K562 (cell line): Measurements from ENCODE around the gene MAMDC4. TPM values are rescaled to one million over a fixed set of nuclear protein-coding genes. Genes with fewer than 3 reads are reported as not detected.
A peak's percentile ranks its signal among the peaks of the same experiment; 100 is the strongest.

Source experiments
- ATAC-seq: fragments of 200-7000 bp; cut with Tn5 transposase; 3 replicates; pipeline ENCODE4 v1.9.1; 2020; ENCODE audit warnings: moderate library complexity
- BruUV-seq: library from RNA; stranded (reverse); fragments of 400-500 nt; replicated peaks from 2 replicates; lab custom pipeline; 2021; lab: Mats Ljungman, UMichigan
- CTCF ChIA-PET: fragments of 300-600 bp; formaldehyde crosslinking; extraction: SDS; loops from one replicate; lab custom pipeline; 2021; ENCODE audit warnings: low intra/inter-chr PET ratio; lab: Yijun Ruan, JAX
- POLR2A ChIA-PET: fragments of 300-600, 350-650 bp; sonication (Branson Sonifier 250); formaldehyde crosslinking; extraction: SDS; loops from one replicate; lab custom pipeline; 2021; ENCODE audit warnings: antibody characterized with exemption, inconsistent platforms; lab: Yijun Ruan, JAX
- DNase-seq, 4 experiments: peaks; one replicate each; pipeline versions ENCODE4 v3.0.0 to v3.0.0-alpha.2; 2011 to 2018; ENCODE audit warnings: low spot score in 3 of 4, mixed read lengths in 3 of 4; ENCODE audit errors: extremely low read depth in 1 of 4
- FAIRE-seq: peaks from 2 replicates; lab custom pipeline; 2011; peaks lifted over from hg19 to GRCh38; lab: Jason Lieb, UNC
- H2AFZ ChIP-seq: 2 replicates; pipeline ENCODE4 v1.6.0; 2011; ENCODE audit warnings: low read depth, low read length, control low read depth, inconsistent platforms
- H3K27ac ChIP-seq: fragments of 200-600 bp; 3 replicates; pipeline ENCODE4 v1.8.0; 2011; ENCODE audit warnings: low read depth, mild to moderate bottlenecking, control low read depth, inconsistent platforms, low read length, moderate library complexity, mixed read lengths; ENCODE audit errors: extremely low read depth
- H3K27me3 ChIP-seq, 2 experiments: fragments of 300-600 bp in 1 of 2; 2 replicates in 1 of 2; 3 replicates in 1 of 2; pipeline versions ENCODE4 v1.6.0 to v1.8.0; 2011; ENCODE audit warnings: inconsistent platforms in 2 of 2, low read length in 2 of 2, mild to moderate bottlenecking in 1 of 2, mixed read lengths in 1 of 2, moderate library complexity in 1 of 2; ENCODE audit not compliant: control insufficient read depth in 2 of 2, insufficient read depth in 2 of 2
- H3K36me3 ChIP-seq: fragments of 300-600 bp; 3 replicates; pipeline ENCODE4 v1.8.0; 2011; ENCODE audit warnings: mild to moderate bottlenecking, low read length, inconsistent platforms; ENCODE audit not compliant: control insufficient read depth, insufficient read depth
- H3K4me1 ChIP-seq, 2 experiments: fragments of 200-600 bp in 1 of 2; replicated peaks in 1 of 2; 2 replicates in 1 of 2; 3 replicates in 1 of 2; pipeline versions ENCODE4 v1.5.1 to v1.8.0; 2011; ENCODE audit warnings: inconsistent platforms in 2 of 2, low read length in 2 of 2, mild to moderate bottlenecking in 1 of 2, mixed read lengths in 1 of 2, moderate library complexity in 1 of 2; ENCODE audit not compliant: control insufficient read depth in 2 of 2, insufficient read depth in 2 of 2
- H3K4me2 ChIP-seq: 2 replicates; pipeline ENCODE4 v1.6.1; 2011; ENCODE audit warnings: low read length, control low read depth, inconsistent platforms, mixed read lengths; ENCODE audit not compliant: insufficient read depth
- H3K4me3 ChIP-seq: fragments of 200-600 bp; sonication (generic), shearing (Covaris generic); 2 replicates; pipeline ENCODE4 v1.5.1; 2016; ENCODE audit warnings: control low read depth, inconsistent platforms
- H3K79me2 ChIP-seq: fragments of 200-600 bp; 3 replicates; pipeline ENCODE4 v1.8.0; 2011; ENCODE audit warnings: low read length, inconsistent platforms; ENCODE audit not compliant: control insufficient read depth, insufficient read depth
- H3K9ac ChIP-seq, 2 experiments: 2 replicates each; pipeline versions ENCODE4 v1.6.0 to v1.6.1; 2011; ENCODE audit warnings: low read depth in 2 of 2, low read length in 2 of 2, control low read depth in 1 of 2, inconsistent platforms in 1 of 2, mild to moderate bottlenecking in 1 of 2, mixed read lengths in 1 of 2; ENCODE audit not compliant: insufficient read depth in 1 of 2
- H3K9me1 ChIP-seq: one replicate; pipeline ENCODE4 v1.6.0; 2011; ENCODE audit warnings: inconsistent platforms, mild to moderate bottlenecking, low read length, moderate library complexity; ENCODE audit not compliant: control insufficient read depth, insufficient read depth
- H3K9me3 ChIP-seq: replicated peaks from 2 replicates; pipeline ENCODE4 v1.5.1; 2011; ENCODE audit warnings: low read depth, low read length, inconsistent platforms; ENCODE audit not compliant: control insufficient read depth, insufficient read depth
- H4K20me1 ChIP-seq: replicated peaks from 2 replicates; pipeline ENCODE4 v1.6.1; 2011; ENCODE audit warnings: low read length, inconsistent platforms, mixed read lengths; ENCODE audit not compliant: control insufficient read depth, insufficient read depth
- CHD2 ChIP-seq: IDR thresholded peaks from 2 replicates; pipeline ENCODE4 v1.6.1; 2011; ENCODE audit warnings: low read depth, low read length
- MGA ChIP-seq: fragments of 450-650 bp; IDR thresholded peaks from 2 replicates; pipeline ENCODE4 v1.6.1; 2016; ENCODE audit warnings: mild to moderate bottlenecking, moderate library complexity
- NRF1 ChIP-seq, 2 experiments: fragments of 450-650 bp; IDR thresholded peaks in 1 of 2; conservative IDR thresholded peaks in 1 of 2; 2 replicates each; pipeline ENCODE4 v1.6.1; 2014; ENCODE audit warnings: mild to moderate bottlenecking in 2 of 2
- ZNF212 ChIP-seq: fragments of 450-650 bp; formaldehyde crosslinking; IDR thresholded peaks from 2 replicates; pipeline ENCODE4 v1.4.0; 2020; ENCODE audit warnings: mild to moderate bottlenecking
- ZNF77 ChIP-seq: fragments of 250-450 bp; sonication (Bioruptor Pico); IDR thresholded peaks from 2 replicates; pipeline ENCODE4 v1.5.0; 2020
- WGBS: fragments of 100-300 bp; shearing (Covaris generic); methylation state at CpG from one replicate; pipeline ENCODE4 v1.1.6; 2016; ENCODE audit warnings: low coverage, mixed read lengths; ENCODE audit not compliant: insufficient coverage; ENCODE audit errors: missing lambda C conversion rate; 5-methylcytosine and 5-hydroxymethylcytosine counted together
- in situ Hi-C: fragments of 300-500 bp; cut with MboI; formaldehyde crosslinking; loops from 4 replicates; pipeline ENCODE4 v1.15.0; 2018; ENCODE audit warnings: inconsistent platforms, mixed read lengths
- intact Hi-C: fragments of 100-400 bp; cut with micrococcal nuclease; formaldehyde crosslinking; loops from 2 replicates; pipeline ENCODE4 v1.14.2; 2022
- polyA plus RNA-seq, 8 experiments: library from polyadenylated mRNA; depleted of rRNA in 4 of 8; stranded (reverse) in 5 of 8; unstranded in 3 of 8; fragments of >200 nt; fragmentation: Nextera tagmentation in 2 of 8; fragmentation: Illumina TruSeq in 1 of 8; extraction: Ambion mirVana in 2 of 8; extraction: Trizol in 1 of 8; gene quantifications; 2 replicates each; pipeline versions ENCODE4 v1.2.1 to v1.2.3, GENCODE V29; 2011 to 2014; ENCODE audit warnings: inconsistent platforms in 1 of 8, missing spikeins in 1 of 8
- total RNA-seq, 7 experiments: library from RNA; depleted of rRNA in 6 of 7; stranded (reverse); fragments of >200 nt in 6 of 7; fragmentation: Illumina TruSeq in 2 of 7; extraction: Trizol in 2 of 7; gene quantifications; 2 replicates each; pipeline versions ENCODE4 v1.2.1 to v1.2.3, GENCODE V29; 2011 to 2021; ENCODE audit warnings: low replicate concordance in 1 of 7

Gene MAMDC4
- total and polyA plus RNA-seq, 9 of the 15 experiments (the other 6 are each of a cell fraction or from before 2014, with no cell fraction given), result 0.03 to 10.8 (median 1.5) TPM

- Histone ChIP-seq H3K27me3 (no peaks in the 10 kb centered on the region), H3K36me3 (peaks cover 85% of the 10 kb centered on the region), H3K9me1 (no peaks in the 10 kb centered on the region), H3K4me1 (peaks cover 0 to 17% of the 10 kb centered on the region in 2 experiments; a peak in 1 of 5 replicates), H3K9ac (no peak overlapping the region), H3K27ac (no peak overlapping the region), H3K4me3 (no peak overlapping the region), H4K20me1 (no peaks in the 10 kb centered on the region), H3K9me3 (no peaks in the 10 kb centered on the region), H2AFZ (no peak overlapping the region), H3K79me2 (no peaks in the 10 kb centered on the region; the same call in 1 of the 3 replicates), H3K4me2 (no peak overlapping the region)
- TF ChIP-seq ZNF212 (CRISPR knock-in tag), result no peak
- peak; percentile 34; the same call in 1 of the 2 replicates for TF ChIP-seq CHD2
- peak; percentile 49 for TF ChIP-seq MGA
- no peak for TF ChIP-seq ZNF77 (CRISPR knock-in tag)
- TF ChIP-seq NRF1 (conservative IDR thresholded peaks at IDR 0.05 in 1 of 2, IDR thresholded peaks at IDR 0.05 in 1 of 2), result peak; percentile 43 to 58; a peak in 3 of 4 replicates
- CTCF ChIA-PET, result no interaction called here
- ATAC-seq (no peak; the same call in 2 of the 3 replicates), FAIRE-seq (peak; percentile 23), DNase-seq (no peak)
- 57% methylated on average over 4 of the region's 4 CpGs for WGBS
- no TSS peak for BruUV-seq
- POLR2A ChIA-PET, result interaction anchor here (0.6 kb wide), 1 partner anchor 55 kb away, joined by 3 read pairs; no protein-coding TSS in a partner anchor
- intact Hi-C loops (no loop called here), in situ Hi-C loops (no loop called here)
Measured at GRCh38 chr9:136906266-136906665, 54.1 kb downstream of the MAMDC4 start.
